Measurements from ENCODE around the gene RAB25.

- TF ChIP-seq ATF3 (IDR thresholded peaks at IDR 0.05) (no peak), JUND (IDR thresholded peaks at IDR 0.05) (no peak), CTCF (IDR thresholded peaks at IDR 0.05; ENCODE audit: low read depth, low read length, missing input control) (no peak)
These were observed 20.4 kb downstream of the RAB25 start for GRCh38 chr1:156081180-156081916.
